ENCODE results near the gene ADAMTS2. TPM values are rescaled to one million over a fixed set of nuclear protein-coding genes. Genes with fewer than 3 reads are reported as not detected.

ADAMTS2 gene
- polyA plus RNA-seq, 1 experiment: 129 TPM

DNA sequence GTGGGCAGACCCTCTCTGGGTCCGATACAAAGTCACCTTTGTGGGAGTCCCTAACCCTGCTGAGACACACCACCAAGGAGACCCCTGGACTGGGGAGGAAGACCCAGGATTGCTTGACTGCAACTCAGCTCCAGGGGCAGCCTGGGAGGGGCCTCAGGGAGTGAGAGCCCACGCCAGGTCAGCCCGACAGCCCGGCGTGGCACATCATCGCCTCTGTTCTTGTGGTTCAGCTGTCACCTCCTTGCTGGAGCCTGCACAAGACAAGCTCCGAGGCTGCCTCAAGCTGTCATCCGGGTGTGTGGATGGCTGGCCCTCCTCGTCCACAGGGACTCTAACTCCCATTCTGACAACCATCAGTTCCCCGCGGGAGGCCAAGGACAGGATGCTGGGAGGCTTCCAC lies 151.5 kb downstream of the ADAMTS2 start:
- TF ChIP-seq, protein P1, sequence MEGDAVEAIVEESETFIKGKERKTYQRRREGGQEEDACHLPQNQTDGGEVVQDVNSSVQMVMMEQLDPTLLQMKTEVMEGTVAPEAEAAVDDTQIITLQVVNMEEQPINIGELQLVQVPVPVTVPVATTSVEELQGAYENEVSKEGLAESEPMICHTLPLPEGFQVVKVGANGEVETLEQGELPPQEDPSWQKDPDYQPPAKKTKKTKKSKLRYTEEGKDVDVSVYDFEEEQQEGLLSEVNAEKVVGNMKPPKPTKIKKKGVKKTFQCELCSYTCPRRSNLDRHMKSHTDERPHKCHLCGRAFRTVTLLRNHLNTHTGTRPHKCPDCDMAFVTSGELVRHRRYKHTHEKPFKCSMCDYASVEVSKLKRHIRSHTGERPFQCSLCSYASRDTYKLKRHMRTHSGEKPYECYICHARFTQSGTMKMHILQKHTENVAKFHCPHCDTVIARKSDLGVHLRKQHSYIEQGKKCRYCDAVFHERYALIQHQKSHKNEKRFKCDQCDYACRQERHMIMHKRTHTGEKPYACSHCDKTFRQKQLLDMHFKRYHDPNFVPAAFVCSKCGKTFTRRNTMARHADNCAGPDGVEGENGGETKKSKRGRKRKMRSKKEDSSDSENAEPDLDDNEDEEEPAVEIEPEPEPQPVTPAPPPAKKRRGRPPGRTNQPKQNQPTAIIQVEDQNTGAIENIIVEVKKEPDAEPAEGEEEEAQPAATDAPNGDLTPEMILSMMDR (IDR thresholded peaks at IDR 0.05; ENCODE audit: insufficient read depth, low read depth, low read length): no peak
- Histone ChIP-seq H3K4me3 (ENCODE audit: low read depth, low read length) (no peak overlapping the region), H3K27me3 (ENCODE audit: control insufficient read depth, insufficient read depth, low read length) (no peaks in the 10 kb centered on the region), H3K36me3 (ENCODE audit: control insufficient read depth, insufficient read depth, low read length) (peaks cover 33% of the 10 kb centered on the region)
- ChIA-PET POLR2A (no interaction called here), CTCF (no interaction called here)
- no peak for DNase-seq (ENCODE audit: low read depth)

DNA sequence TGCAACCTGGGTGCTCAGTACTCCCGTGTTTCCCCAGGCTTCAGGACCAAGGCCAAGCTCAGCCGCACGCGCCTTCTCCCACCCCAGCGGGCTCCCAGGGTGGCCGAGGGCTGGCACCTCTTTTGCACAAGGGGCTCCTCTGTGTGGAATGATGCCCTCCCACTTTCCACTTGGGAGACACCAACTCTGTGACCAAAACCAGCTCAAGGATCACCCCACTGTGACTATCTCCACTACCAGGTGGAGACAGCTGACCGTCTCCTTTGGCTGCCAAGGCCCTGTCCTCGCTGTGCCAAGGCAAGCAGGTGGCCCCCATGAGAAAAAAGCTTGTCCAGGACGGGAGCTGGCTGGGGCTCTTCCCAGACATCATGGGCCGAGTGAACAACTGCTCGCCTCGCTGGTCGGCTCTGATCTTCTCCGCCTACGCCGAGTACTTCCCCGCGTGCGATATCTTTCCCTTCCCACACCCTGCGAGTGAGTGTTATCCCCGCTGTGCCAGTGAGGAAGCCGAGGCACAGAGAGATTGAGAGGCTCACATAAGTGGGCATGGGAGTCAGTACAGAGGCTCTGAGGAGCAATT lies 152.3 kb downstream of the ADAMTS2 start:
- no peak for DNase-seq (ENCODE audit: low read depth)
- POLR2A ChIA-PET: no interaction called here
- TF ChIP-seq, protein P1 (IDR thresholded peaks at IDR 0.05; ENCODE audit: insufficient read depth, low read depth, low read length): no peak
- Histone ChIP-seq H3K27me3 (ENCODE audit: control insufficient read depth, insufficient read depth, low read length) (no peaks in the 10 kb centered on the region), H3K36me3 (ENCODE audit: control insufficient read depth, insufficient read depth, low read length) (peaks cover 32% of the 10 kb centered on the region), H3K4me3 (ENCODE audit: low read depth, low read length) (no peak overlapping the region)
- CTCF ChIA-PET: interaction anchor here (1.3 to 1.6 kb wide), 2 partner anchors 11 to 26 kb away, joined by 3 to 4 read pairs; no protein-coding TSS in a partner anchor

DNA sequence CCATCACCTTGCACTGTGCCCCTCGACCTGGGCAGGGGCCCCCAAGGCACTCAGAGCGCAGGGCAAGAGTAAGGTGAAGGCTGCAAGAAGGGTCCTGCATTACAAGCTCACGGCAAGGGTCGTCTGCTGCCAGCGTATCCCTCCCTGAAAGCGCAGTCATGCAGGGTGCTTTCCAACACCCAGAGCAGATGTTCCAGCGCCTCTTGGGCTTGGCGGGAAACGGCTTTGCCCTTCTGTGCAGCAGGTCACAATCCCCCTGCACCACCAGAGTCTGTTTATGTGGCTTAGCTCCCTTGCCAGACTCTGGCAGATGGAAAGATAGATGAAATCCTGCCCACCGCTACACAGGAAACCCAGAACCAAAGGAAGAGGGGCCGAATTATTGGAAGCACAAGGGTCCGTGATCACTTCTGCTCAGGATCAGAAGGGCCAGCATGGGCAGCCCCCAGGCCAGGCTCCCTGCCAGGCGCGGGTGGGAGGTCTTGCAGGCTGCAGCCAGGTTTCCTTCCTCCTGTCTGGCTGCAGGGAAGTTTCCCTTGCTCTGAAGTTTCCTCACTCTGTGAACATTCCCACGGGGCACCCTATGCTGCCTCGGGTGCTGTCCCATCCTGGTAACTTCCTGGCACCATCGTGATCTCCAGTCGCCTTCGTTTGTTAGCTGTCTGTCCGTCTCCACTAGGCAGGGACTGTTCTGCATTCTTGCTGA lies 152.9 kb downstream of the ADAMTS2 start:
- CTCF ChIA-PET: interaction anchor here (1.3 to 1.6 kb wide), 2 partner anchors 11 to 25 kb away, joined by 3 to 4 read pairs; no protein-coding TSS in a partner anchor
- POLR2A ChIA-PET: no interaction called here
- Histone ChIP-seq H3K27me3 (ENCODE audit: control insufficient read depth, insufficient read depth, low read length) (no peaks in the 10 kb centered on the region), H3K4me3 (ENCODE audit: low read depth, low read length) (no peak overlapping the region), H3K36me3 (ENCODE audit: control insufficient read depth, insufficient read depth, low read length) (peaks cover 31% of the 10 kb centered on the region)
- no peak for DNase-seq (ENCODE audit: low read depth)
- TF ChIP-seq, protein P1 (IDR thresholded peaks at IDR 0.05; ENCODE audit: insufficient read depth, low read depth, low read length): no peak

- H3K4me3 ChIP-seq (ENCODE audit: low read depth, low read length): no peak overlapping the region
- CTCF ChIA-PET: interaction anchor here (1.6 kb wide), 1 partner anchor 25 kb away, joined by 4 read pairs; no protein-coding TSS in a partner anchor
- POLR2A ChIA-PET: no interaction called here
- TF ChIP-seq, protein P1 (IDR thresholded peaks at IDR 0.05; ENCODE audit: insufficient read depth, low read depth, low read length): no peak
- no peaks in the 10 kb centered on the region for H3K27me3 ChIP-seq (ENCODE audit: control insufficient read depth, insufficient read depth, low read length)
- no peak for DNase-seq (ENCODE audit: low read depth)
- peaks cover 29% of the 10 kb centered on the region for H3K36me3 ChIP-seq (ENCODE audit: control insufficient read depth, insufficient read depth, low read length)
Observed at GRCh38 chr5:179191506-179192184, 153.6 kb downstream of the ADAMTS2 start.

DNA sequence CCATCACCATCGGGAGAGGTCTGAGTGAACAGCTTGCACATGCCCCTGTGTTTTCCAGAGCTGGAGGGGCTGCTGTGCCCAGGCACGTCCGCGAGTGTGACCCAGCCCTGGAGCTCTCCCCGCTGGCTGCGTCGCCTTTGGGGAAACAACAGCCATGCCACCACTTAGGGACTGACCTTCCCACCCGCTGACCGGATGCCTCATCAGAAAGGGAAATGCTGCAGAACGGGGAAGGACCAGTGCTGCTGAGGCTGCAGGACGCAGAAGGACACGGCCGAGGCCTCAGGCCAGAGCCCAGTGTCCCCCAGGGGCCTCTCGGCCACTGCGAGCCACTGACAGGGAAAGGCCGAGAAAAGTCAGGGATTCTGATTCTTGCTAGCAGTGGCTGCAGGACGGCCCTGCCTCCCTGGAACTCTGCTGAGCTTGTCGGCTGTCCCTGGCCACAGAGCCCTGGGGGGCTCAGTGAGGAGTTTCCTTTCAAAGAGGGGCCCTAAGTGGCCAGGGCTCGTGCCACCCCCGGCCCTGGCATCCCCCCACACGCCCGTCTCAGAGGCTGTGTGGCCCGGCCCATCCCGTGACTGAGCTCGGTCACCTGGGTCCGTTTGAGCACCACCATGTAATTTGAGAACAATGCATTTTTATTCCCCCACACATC lies 154.3 kb downstream of the ADAMTS2 start:
- ChIA-PET CTCF (interaction anchor here (0.6 to 1.6 kb wide), 3 partner anchors 23 to 305 kb away, joined by 3 to 4 read pairs (median 4); no protein-coding TSS in a partner anchor), POLR2A (no interaction called here)
- Histone ChIP-seq H3K4me3 (ENCODE audit: low read depth, low read length) (no peak overlapping the region), H3K36me3 (ENCODE audit: control insufficient read depth, insufficient read depth, low read length) (peaks cover 29% of the 10 kb centered on the region), H3K27me3 (ENCODE audit: control insufficient read depth, insufficient read depth, low read length) (no peaks in the 10 kb centered on the region)
- TF ChIP-seq, protein P1 (IDR thresholded peaks at IDR 0.05; ENCODE audit: insufficient read depth, low read depth, low read length): no peak
- no peak for DNase-seq (ENCODE audit: low read depth)
